Neural progenitor cell (in vitro differentiated cells): ENCODE measurements around the gene FSTL4.

ENCODE experiments used
- CTCF ChIP-seq: fragments of 200-600 bp; sonication (generic); IDR thresholded peaks from 2 replicates; pipeline ENCODE4 v1.5.1; 2017; ENCODE audit warnings: antibody characterized with exemption, mild to moderate bottlenecking
- EZH2 ChIP-seq: fragments of 200-600 bp; sonication (generic); IDR thresholded peaks from 2 replicates; pipeline ENCODE4 v1.6.1; 2017; ENCODE audit warnings: antibody characterized with exemption, mild to moderate bottlenecking, moderate library complexity
- EZH2phosphoT487 ChIP-seq: fragments of 200-600 bp; sonication (generic); IDR thresholded peaks from 2 replicates; pipeline ENCODE4 v1.6.1; 2017; ENCODE audit warnings: antibody characterized with exemption

- no peak for TF ChIP-seq CTCF
- no peak for TF ChIP-seq EZH2phosphoT487
- no peak for TF ChIP-seq EZH2
Observed at GRCh38 chr5:133227082-133227481, 385.3 kb downstream of the FSTL4 start.
